HCT116 (cell line): ENCODE results near the gene PAFAH1B1. TPM values are rescaled to one million over a fixed set of nuclear protein-coding genes. Genes with fewer than 3 reads are reported as not detected.
A peak's percentile ranks its signal among the peaks of the same experiment; 100 is the strongest.

Experiments
- ATAC-seq: fragments of 200-7000 bp; cut with Tn5 transposase; 2 replicates; pipeline ENCODE4 v1.9.1; 2020; ENCODE audit warnings: mild to moderate bottlenecking, moderate library complexity
- BruUV-seq: library from RNA; stranded (reverse); fragments of 400-500 nt; replicated peaks from 2 replicates; lab custom pipeline; 2021; lab: Mats Ljungman, UMichigan
- CTCF ChIA-PET: fragments of 300-600 bp; sonication (Branson Sonifier 250); formaldehyde crosslinking; loops from one replicate; lab custom pipeline; 2021; ENCODE audit warnings: antibody characterized with exemption; lab: Charles Lee
- POLR2A ChIA-PET: fragments of 300-600, 350-600 bp; sonication (Branson Sonifier 250); formaldehyde crosslinking; loops from one replicate; lab custom pipeline; 2021; ENCODE audit warnings: antibody characterized with exemption; lab: Charles Lee
- RAD21 ChIA-PET, 2 experiments: fragments of 300-600 bp; sonication (Branson Sonifier 250); formaldehyde crosslinking; loops; one replicate each; lab custom pipeline; 2023; ENCODE audit warnings: low total read pairs in 2 of 2; ENCODE audit not compliant: uncharacterized antibody in 2 of 2, unreplicated experiment in 2 of 2, low non-redundant PET in 1 of 2; lab: Charles Lee
- DNase-seq: peaks from one replicate; pipeline ENCODE4 v3.0.0-alpha.2; 2010; ENCODE audit warnings: low read depth, low spot score
- H2AFZ ChIP-seq: fragments of 200-600 bp; shearing (Covaris generic), sonication (generic); 2 replicates; pipeline ENCODE4 v1.6.1; 2017; ENCODE audit warnings: low read depth, mixed run types, mixed read lengths, antibody characterized with exemption, low read length; ENCODE audit not compliant: poor library complexity, severe bottlenecking
- H3K27ac ChIP-seq: 2 replicates; pipeline ENCODE4 v1.5.1; 2012; ENCODE audit warnings: low read depth, low read length
- H3K27me3 ChIP-seq: fragments of 200-600 bp; sonication (generic); 2 replicates; pipeline ENCODE4 v1.6.1; 2016; ENCODE audit warnings: mixed run types, low read length, mixed read lengths; ENCODE audit not compliant: insufficient read depth
- H3K36me3 ChIP-seq, 2 experiments: fragments of 200-500 bp in 1 of 2; fragments of 200-600 bp in 1 of 2; sonication (Bioruptor generic) in 1 of 2; sonication (generic) in 1 of 2; 2 replicates each; pipeline versions ENCODE4 v1.5.1 to v1.6.1; 2014 to 2016; ENCODE audit warnings: low read length in 2 of 2, inconsistent platforms in 1 of 2, mixed read lengths in 1 of 2, mixed run types in 1 of 2; ENCODE audit not compliant: insufficient read depth in 2 of 2, control insufficient read depth in 1 of 2
- H3K4me1 ChIP-seq, 2 experiments: fragments of 200-600 bp in 1 of 2; sonication (generic) in 1 of 2; 2 replicates each; pipeline versions ENCODE4 v1.5.1 to v1.6.1; 2012 to 2017; ENCODE audit warnings: low read length in 2 of 2, inconsistent platforms in 1 of 2, mild to moderate bottlenecking in 1 of 2, mixed read lengths in 1 of 2, mixed run types in 1 of 2, moderate library complexity in 1 of 2; ENCODE audit not compliant: insufficient read depth in 2 of 2, control insufficient read depth in 1 of 2
- H3K4me2 ChIP-seq: fragments of 200-600 bp; sonication (generic); 2 replicates; pipeline ENCODE4 v1.6.1; 2017; ENCODE audit warnings: mixed run types, low read length, mixed read lengths
- H3K4me3 ChIP-seq, 2 experiments: fragments of 200-600 bp in 1 of 2; sonication (generic) in 1 of 2; replicated peaks in 1 of 2; 2 replicates each; pipeline ENCODE4 v1.5.1; 2011 to 2016; ENCODE audit warnings: low read length in 2 of 2, control low read depth in 1 of 2, low read depth in 1 of 2, mild to moderate bottlenecking in 1 of 2, mixed read lengths in 1 of 2, mixed run types in 1 of 2
- H3K79me2 ChIP-seq: fragments of 200-600 bp; sonication (generic); 2 replicates; pipeline ENCODE4 v1.6.1; 2017; ENCODE audit warnings: mild to moderate bottlenecking, mixed run types, low read length, moderate library complexity, mixed read lengths; ENCODE audit not compliant: insufficient read depth
- H3K9ac ChIP-seq: fragments of 200-600 bp; sonication (generic); 2 replicates; pipeline ENCODE4 v1.6.1; 2016; ENCODE audit warnings: low read length, mixed read lengths
- H3K9me2 ChIP-seq: fragments of 200-600 bp; sonication (generic), shearing (Covaris generic); 2 replicates; pipeline ENCODE4 v1.6.1; 2017; ENCODE audit warnings: mixed run types, mild to moderate bottlenecking, moderate library complexity; ENCODE audit not compliant: insufficient read depth
- H3K9me3 ChIP-seq, 2 experiments: fragments of 200-500 bp in 1 of 2; fragments of 200-600 bp in 1 of 2; sonication (Bioruptor generic) in 1 of 2; sonication (generic) in 1 of 2; 2 replicates each; pipeline ENCODE4 v1.6.1; 2014 to 2017; ENCODE audit warnings: low read length in 2 of 2, mixed read lengths in 2 of 2, inconsistent platforms in 1 of 2, low read depth in 1 of 2, mild to moderate bottlenecking in 1 of 2, mixed run types in 1 of 2, moderate library complexity in 1 of 2; ENCODE audit not compliant: control insufficient read depth in 1 of 2, insufficient read depth in 1 of 2
- H4K20me1 ChIP-seq: fragments of 200-600 bp; sonication (generic), shearing (Covaris generic); 2 replicates; pipeline ENCODE4 v1.6.1; 2017; ENCODE audit warnings: mixed run types, mild to moderate bottlenecking, moderate library complexity; ENCODE audit not compliant: insufficient read depth
- ATF3 ChIP-seq: IDR thresholded peaks from 2 replicates; pipeline ENCODE4 v1.6.1; 2012
- CBX3 ChIP-seq: IDR thresholded peaks from 2 replicates; pipeline ENCODE4 v1.6.1; 2012; ENCODE audit warnings: low read depth
- CTCF ChIP-seq, 3 experiments: fragments of 200-600 bp in 1 of 3; sonication (generic) in 1 of 3; IDR thresholded peaks in 2 of 3; conservative IDR thresholded peaks in 1 of 3; 2 replicates each; pipeline ENCODE4 v1.5.1; 2012 to 2017; ENCODE audit warnings: low read depth in 2 of 3, low read length in 2 of 3, antibody characterized with exemption in 1 of 3, borderline replicate concordance in 1 of 3, control low read depth in 1 of 3, mild to moderate bottlenecking in 1 of 3, mixed read lengths in 1 of 3, mixed run types in 1 of 3, moderate library complexity in 1 of 3; ENCODE audit not compliant: insufficient read depth in 1 of 3
- EGR1 ChIP-seq: IDR thresholded peaks from 2 replicates; pipeline ENCODE4 v1.6.1; 2012; ENCODE audit warnings: low read depth
- ELF1 ChIP-seq: IDR thresholded peaks from 2 replicates; pipeline ENCODE4 v1.6.1; 2012; ENCODE audit warnings: low read depth, borderline replicate concordance
- EZH2 ChIP-seq: fragments of 200-600 bp; sonication (generic); IDR thresholded peaks from 2 replicates; pipeline ENCODE4 v1.6.1; 2017; ENCODE audit warnings: antibody characterized with exemption, mixed run types
- EZH2phosphoT487 ChIP-seq: fragments of 200-600 bp; IDR thresholded peaks from 2 replicates; pipeline ENCODE4 v1.6.1; 2018; ENCODE audit warnings: antibody characterized with exemption, borderline replicate concordance
- FOSL1 ChIP-seq: IDR thresholded peaks from 2 replicates; pipeline ENCODE4 v1.6.1; 2012; ENCODE audit warnings: low read depth
- JUND ChIP-seq: IDR thresholded peaks from 2 replicates; pipeline ENCODE4 v1.6.1; 2012
- MAX ChIP-seq: IDR thresholded peaks from 2 replicates; pipeline ENCODE4 v1.6.1; 2012
- POLR2A ChIP-seq: IDR thresholded peaks from 2 replicates; pipeline ENCODE4 v1.7.0; 2011; ENCODE audit warnings: borderline replicate concordance; ENCODE audit not compliant: insufficient read depth, insufficient read length; ENCODE audit errors: extremely low read depth
- POLR2AphosphoS5 ChIP-seq: IDR thresholded peaks from 2 replicates; pipeline ENCODE4 v1.6.1; 2011; ENCODE audit warnings: mild to moderate bottlenecking, low read depth, low read length, moderate library complexity
- RAD21 ChIP-seq: IDR thresholded peaks from 2 replicates; pipeline ENCODE4 v1.6.1; 2012; ENCODE audit warnings: low read depth, mild to moderate bottlenecking
- SP1 ChIP-seq: IDR thresholded peaks from 2 replicates; pipeline ENCODE4 v1.6.1; 2012; ENCODE audit warnings: low read depth
- TCF7L2 ChIP-seq: IDR thresholded peaks from 2 replicates; pipeline ENCODE4 v1.7.0; 2011; ENCODE audit warnings: borderline replicate concordance, inconsistent platforms; ENCODE audit not compliant: insufficient read depth, insufficient read length; ENCODE audit errors: extremely low read depth
- ZBTB33 ChIP-seq: IDR thresholded peaks from 2 replicates; pipeline ENCODE4 v1.6.1; 2011; ENCODE audit warnings: mild to moderate bottlenecking, low read length, moderate library complexity; ENCODE audit not compliant: insufficient replicate concordance; ENCODE audit errors: extremely low read depth
- ZFX ChIP-seq: fragments of 450-650 bp; IDR thresholded peaks from 2 replicates; pipeline ENCODE4 v1.6.1; 2017
- intact Hi-C: fragments of 100-400 bp; cut with micrococcal nuclease; formaldehyde crosslinking; loops from 2 replicates; pipeline ENCODE4 v1.10.0; 2022
- total RNA-seq: library from RNA; stranded (reverse); gene quantifications from one replicate; pipeline ENCODE4 v1.2.1, GENCODE V29; 2021; ENCODE audit not compliant: unreplicated experiment

The PAFAH1B1 gene
- total RNA-seq, 1 experiment from 2014 or later, result 113 TPM

DNA sequence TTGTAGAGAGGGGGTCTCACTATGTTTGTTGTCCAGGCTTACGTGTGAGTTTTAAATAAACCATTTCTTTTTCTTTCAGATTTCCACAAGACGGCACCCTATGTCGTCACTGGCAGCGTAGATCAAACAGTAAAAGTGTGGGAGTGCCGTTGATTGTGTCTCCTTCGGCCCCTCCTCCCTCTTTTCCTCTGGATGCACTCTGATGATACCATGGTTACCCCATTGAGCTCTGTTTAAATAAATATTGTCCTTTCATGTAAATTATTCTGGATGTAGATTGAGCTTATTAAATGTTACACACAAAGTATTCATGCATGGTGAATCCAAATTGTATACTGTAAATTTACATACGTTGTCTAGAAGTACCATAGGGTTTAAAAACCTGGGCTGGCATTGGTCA is 88.2 kb downstream of the PAFAH1B1 start:
- no peak overlapping the region for H2AFZ ChIP-seq
- BruUV-seq, result no TSS peak
- ChIA-PET CTCF (no interaction called here), RAD21 (no interaction called here), POLR2A (no interaction called here)
- H4K20me1 ChIP-seq, result peaks cover 6% of the 10 kb centered on the region
- H3K9me2 ChIP-seq, result no peaks in the 10 kb centered on the region
- H3K4me3 ChIP-seq, result no peak overlapping the region
- ATAC-seq, result no peak
- H3K4me1 ChIP-seq, result no peaks in the 10 kb centered on the region
- no peak overlapping the region for H3K27ac ChIP-seq
- H3K4me2 ChIP-seq, result no peak overlapping the region
- H3K27me3 ChIP-seq, result no peaks in the 10 kb centered on the region
- TF ChIP-seq POLR2AphosphoS5, result no peak
- H3K79me2 ChIP-seq, result peaks cover under 1% of the 10 kb centered on the region
- no peak for DNase-seq
- H3K9me3 ChIP-seq, result no peaks in the 10 kb centered on the region
- intact Hi-C loops, result no loop called here
- no peak overlapping the region for H3K9ac ChIP-seq
- H3K36me3 ChIP-seq, result peaks cover 30 to 35% of the 10 kb centered on the region in 2 experiments

DNA sequence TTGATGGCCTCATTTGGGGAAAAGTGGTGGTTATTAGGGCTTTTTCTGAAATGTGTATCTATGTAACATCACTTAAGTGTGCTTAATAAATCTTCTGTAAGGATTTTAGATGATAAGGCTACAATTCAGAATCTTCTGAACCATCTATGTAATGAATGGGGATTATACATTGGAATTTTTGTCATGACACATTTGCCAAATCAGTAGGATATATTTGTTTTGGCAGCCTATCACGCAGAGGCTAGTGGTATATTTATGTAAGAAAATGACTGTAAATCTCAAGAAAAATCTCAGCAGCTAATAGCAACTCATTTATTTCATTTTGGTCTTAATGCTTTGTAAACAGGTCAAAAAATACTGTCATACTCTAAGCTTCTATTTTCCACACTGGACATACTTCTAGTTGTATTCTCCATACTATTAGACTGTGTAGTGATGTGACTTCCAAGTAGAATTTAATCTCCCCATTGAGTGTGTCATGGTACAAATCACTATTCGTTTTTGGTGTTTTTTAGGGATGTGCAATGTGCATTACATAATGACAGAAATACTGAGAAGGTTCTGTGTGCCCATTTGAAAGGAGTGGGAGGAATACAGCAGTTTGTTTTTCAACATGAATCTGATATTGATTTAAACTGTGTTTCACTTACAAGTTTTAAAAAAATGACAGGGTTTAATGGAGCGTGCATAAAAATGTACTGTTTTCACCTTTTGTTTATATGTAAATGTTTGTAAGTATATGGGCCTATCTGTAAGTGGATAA is 88.9 kb downstream of the PAFAH1B1 start:
- Histone ChIP-seq H3K4me3 (no peak overlapping the region), H3K9me2 (no peaks in the 10 kb centered on the region), H4K20me1 (peaks cover 6% of the 10 kb centered on the region), H3K4me2 (no peak overlapping the region), H3K9me3 (no peaks in the 10 kb centered on the region), H3K9ac (no peak overlapping the region), H3K79me2 (no peaks in the 10 kb centered on the region), H3K4me1 (no peaks in the 10 kb centered on the region), H3K27me3 (no peaks in the 10 kb centered on the region), H2AFZ (no peak overlapping the region), H3K36me3 (peaks cover 30 to 31% of the 10 kb centered on the region in 2 experiments), H3K27ac (no peak overlapping the region)
- TSS peak; percentile 5 for BruUV-seq
- CTCF ChIA-PET, result no interaction called here
- DNase-seq (no peak), ATAC-seq (no peak)
- intact Hi-C loops, result no loop called here
- POLR2A ChIA-PET, result no interaction called here
- RAD21 ChIA-PET, result no interaction called here
- TF ChIP-seq EGR1, result no peak
- TF ChIP-seq POLR2A, result no peak
- TF ChIP-seq MAX, result no peak
- no peak for TF ChIP-seq ZFX
- TF ChIP-seq ATF3, result no peak
- TF ChIP-seq EZH2phosphoT487, result no peak
- TF ChIP-seq CTCF (IDR thresholded peaks at IDR 0.05 in 2 of 3, conservative IDR thresholded peaks at IDR 0.05 in 1 of 3; ENCODE audit: borderline replicate concordance in 1 of 3, insufficient read depth in 1 of 3, low read depth in 2 of 3, low read length in 2 of 3), result no peak
- TF ChIP-seq EZH2, result no peak
- no peak for TF ChIP-seq CBX3
- TF ChIP-seq SP1, result no peak
- no peak for TF ChIP-seq FOSL1
- TF ChIP-seq JUND, result no peak
- no peak for TF ChIP-seq ZBTB33
- no peak for TF ChIP-seq TCF7L2
- TF ChIP-seq ELF1, result no peak
- no peak for TF ChIP-seq RAD21
